Colonic mucosa (tissue), 4 donors: ENCODE data around the gene SPATA16. TPM values are rescaled to one million over a fixed set of nuclear protein-coding genes. Genes with fewer than 3 reads are reported as not detected.

Source experiments
- DNase-seq: peaks from one replicate; pipeline ENCODE4 v3.0.0-alpha.2; 2020
- H3K27ac ChIP-seq: fragments of 200-600 bp; one replicate; pipeline ENCODE4 v1.8.0; 2021
- H3K27me3 ChIP-seq: fragments of 200-600 bp; one replicate; pipeline ENCODE4 v1.8.0; 2021
- H3K36me3 ChIP-seq: fragments of 200-600 bp; one replicate; pipeline ENCODE4 v1.8.0; 2021
- H3K4me1 ChIP-seq: fragments of 200-600 bp; one replicate; pipeline ENCODE4 v1.8.0; 2021; ENCODE audit warnings: mild to moderate bottlenecking
- H3K4me3 ChIP-seq: fragments of 200-600 bp; one replicate; pipeline ENCODE4 v1.8.0; 2021
- H3K9ac ChIP-seq, 2 donors: one replicate each; pipeline ENCODE4 v1.7.0; 2013; ENCODE audit warnings: control low read depth in 2 of 2, low read depth in 2 of 2, low read length in 2 of 2
- H3K9me3 ChIP-seq: fragments of 200-600 bp; one replicate; pipeline ENCODE4 v1.8.0; 2021
- intact Hi-C: fragments of 100-400 bp; cut with DNase I; formaldehyde crosslinking; loops from one replicate; pipeline ENCODE4 v1.14.1; 2022
- total RNA-seq, 2 donors: library from RNA; stranded (reverse); fragmentation: NEBNext Ultra II Directional in 1 of 2; extraction: Animal tissue kit (Norgen Biotek cat#: 25700) in 1 of 2; gene quantifications; one replicate each; pipeline ENCODE4 v1.2.1, GENCODE V29; 2021
- TF ChIP-seq, protein P1 (sequence below): fragments of 200-600 bp; IDR thresholded peaks from one replicate; pipeline ENCODE4 v1.8.0; 2022; ENCODE audit warnings: antibody characterized with exemption, mild to moderate bottlenecking
- donor health status: healthy.
- donor health status: DM: no; HTN: no; CAD: no.
- donor health status: DM: no; HTN: no; CAD: no.

The SPATA16 gene
- total RNA-seq, 2 donors from 2014 or later, result not detected

DNA sequence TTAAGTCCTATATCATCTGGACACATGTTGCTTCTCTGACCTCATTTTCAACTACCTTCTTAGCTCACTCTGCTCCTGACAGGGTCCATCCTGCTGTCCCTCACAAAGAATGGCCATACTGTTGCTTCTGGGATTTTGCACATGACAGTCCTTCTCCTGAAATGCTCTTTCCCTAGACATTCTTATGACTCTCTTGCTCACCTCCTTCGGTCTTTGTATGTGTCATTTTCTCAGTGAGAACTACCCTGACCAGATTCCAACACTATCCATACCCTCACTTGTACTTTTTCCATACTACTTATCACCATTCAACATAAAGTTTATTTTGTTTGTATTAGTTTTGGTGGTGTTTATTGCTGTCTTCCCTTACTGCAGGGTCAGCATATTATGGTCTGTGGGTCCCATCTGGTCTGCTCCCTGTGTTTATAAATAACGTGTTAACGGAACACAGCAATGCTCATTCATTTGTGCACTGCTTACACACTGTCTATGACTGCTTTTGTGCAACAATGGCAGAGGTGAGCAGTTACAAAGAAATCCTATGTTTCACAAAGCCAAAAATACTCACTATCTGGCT, 159.5 kb downstream of the SPATA16 start:
- Histone ChIP-seq H3K4me3 (no peak overlapping the region), H3K27ac (no peak overlapping the region), H3K27me3 (no peaks in the 10 kb centered on the region), H3K9me3 (no peaks in the 10 kb centered on the region), H3K36me3 (no peaks in the 10 kb centered on the region), H3K9ac (no peak overlapping the region), H3K4me1 (no peaks in the 10 kb centered on the region)
- intact Hi-C loops, result no loop called here
- DNase-seq, result no peak
- TF ChIP-seq, protein P1, sequence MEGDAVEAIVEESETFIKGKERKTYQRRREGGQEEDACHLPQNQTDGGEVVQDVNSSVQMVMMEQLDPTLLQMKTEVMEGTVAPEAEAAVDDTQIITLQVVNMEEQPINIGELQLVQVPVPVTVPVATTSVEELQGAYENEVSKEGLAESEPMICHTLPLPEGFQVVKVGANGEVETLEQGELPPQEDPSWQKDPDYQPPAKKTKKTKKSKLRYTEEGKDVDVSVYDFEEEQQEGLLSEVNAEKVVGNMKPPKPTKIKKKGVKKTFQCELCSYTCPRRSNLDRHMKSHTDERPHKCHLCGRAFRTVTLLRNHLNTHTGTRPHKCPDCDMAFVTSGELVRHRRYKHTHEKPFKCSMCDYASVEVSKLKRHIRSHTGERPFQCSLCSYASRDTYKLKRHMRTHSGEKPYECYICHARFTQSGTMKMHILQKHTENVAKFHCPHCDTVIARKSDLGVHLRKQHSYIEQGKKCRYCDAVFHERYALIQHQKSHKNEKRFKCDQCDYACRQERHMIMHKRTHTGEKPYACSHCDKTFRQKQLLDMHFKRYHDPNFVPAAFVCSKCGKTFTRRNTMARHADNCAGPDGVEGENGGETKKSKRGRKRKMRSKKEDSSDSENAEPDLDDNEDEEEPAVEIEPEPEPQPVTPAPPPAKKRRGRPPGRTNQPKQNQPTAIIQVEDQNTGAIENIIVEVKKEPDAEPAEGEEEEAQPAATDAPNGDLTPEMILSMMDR, result no peak

DNA sequence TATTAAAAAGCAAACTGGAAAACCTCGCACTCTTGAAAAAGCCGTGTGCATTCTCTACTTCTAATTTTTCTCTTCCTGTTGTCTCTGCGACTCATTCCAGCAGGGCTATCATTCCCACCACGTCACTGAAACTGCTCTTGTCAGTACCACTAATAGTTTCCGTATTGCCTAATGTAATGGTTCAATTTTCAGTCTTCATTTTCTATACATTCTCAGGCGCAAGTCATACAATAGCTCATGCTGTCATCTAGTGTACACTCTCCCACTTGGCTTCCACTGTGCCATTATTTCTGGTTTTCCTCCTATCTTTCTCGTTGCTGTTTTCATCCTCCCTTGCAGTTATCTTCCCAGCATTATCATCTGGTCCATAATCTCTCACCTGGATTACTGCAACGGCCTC, 160.2 kb downstream of the SPATA16 start:
- no peak for DNase-seq
- intact Hi-C loops, result no loop called here
- TF ChIP-seq, protein P1, result no peak
- H3K9me3 ChIP-seq, result no peaks in the 10 kb centered on the region
- no peaks in the 10 kb centered on the region for H3K4me1 ChIP-seq
- H3K36me3 ChIP-seq, result no peaks in the 10 kb centered on the region
- H3K27me3 ChIP-seq, result no peaks in the 10 kb centered on the region
- no peak overlapping the region for H3K9ac ChIP-seq
- H3K27ac ChIP-seq, result no peak overlapping the region
- no peak overlapping the region for H3K4me3 ChIP-seq

DNA sequence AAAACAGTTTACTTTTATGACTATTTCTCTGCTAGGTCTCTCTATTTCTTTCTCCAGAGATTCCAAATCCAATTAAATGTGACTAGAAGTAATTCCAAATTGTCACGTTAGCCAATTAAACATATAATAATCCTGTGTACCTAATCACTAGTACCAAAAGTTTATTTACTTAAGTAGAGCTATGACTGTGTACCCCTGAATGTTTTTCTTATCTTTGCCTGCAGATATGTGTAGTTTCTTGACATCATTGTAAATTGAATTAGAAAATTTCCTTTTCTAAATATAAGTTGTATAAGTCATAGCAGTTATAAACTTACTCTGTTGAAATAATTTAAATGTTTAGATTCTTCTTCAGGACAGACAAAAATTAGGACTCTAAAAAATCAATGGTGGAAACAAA, 163.3 kb downstream of the SPATA16 start:
- H3K4me3 ChIP-seq, result no peak overlapping the region
- TF ChIP-seq, protein P1, result no peak
- intact Hi-C loops, result no loop called here

DNA sequence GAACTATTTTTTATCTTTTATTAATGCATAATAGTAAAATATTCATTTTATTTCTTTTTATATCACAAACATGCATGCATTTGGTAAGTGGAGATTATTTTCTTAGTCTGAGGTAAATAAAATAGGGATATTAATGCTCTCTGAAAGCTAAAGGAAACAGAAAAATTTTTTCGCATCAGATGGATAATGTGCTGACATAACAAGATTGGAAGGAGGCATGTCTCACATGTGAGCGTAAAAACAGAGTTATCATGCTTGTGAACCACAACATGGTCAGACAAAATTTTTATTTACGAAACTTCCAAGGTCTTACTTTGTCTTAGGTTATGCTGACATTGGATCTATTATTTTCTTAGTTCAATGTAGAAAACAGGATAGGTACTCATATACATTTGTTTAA, 166.1 kb downstream of the SPATA16 start:
- Histone ChIP-seq H3K27ac (no peak overlapping the region), H3K4me1 (no peaks in the 10 kb centered on the region), H3K4me3 (no peak overlapping the region), H3K36me3 (no peaks in the 10 kb centered on the region), H3K27me3 (no peaks in the 10 kb centered on the region), H3K9ac (no peak overlapping the region), H3K9me3 (no peaks in the 10 kb centered on the region)
- TF ChIP-seq, protein P1, result no peak
- intact Hi-C loops, result no loop called here
- no peak for DNase-seq

More for the DNA sequence above, 163.3 kb downstream of the SPATA16 start:
- Histone ChIP-seq H3K9me3 (no peaks in the 10 kb centered on the region), H3K4me1 (no peaks in the 10 kb centered on the region), H3K27me3 (no peaks in the 10 kb centered on the region), H3K9ac (no peak overlapping the region), H3K36me3 (no peaks in the 10 kb centered on the region), H3K27ac (no peak overlapping the region)
- DNase-seq, result no peak

DNA sequence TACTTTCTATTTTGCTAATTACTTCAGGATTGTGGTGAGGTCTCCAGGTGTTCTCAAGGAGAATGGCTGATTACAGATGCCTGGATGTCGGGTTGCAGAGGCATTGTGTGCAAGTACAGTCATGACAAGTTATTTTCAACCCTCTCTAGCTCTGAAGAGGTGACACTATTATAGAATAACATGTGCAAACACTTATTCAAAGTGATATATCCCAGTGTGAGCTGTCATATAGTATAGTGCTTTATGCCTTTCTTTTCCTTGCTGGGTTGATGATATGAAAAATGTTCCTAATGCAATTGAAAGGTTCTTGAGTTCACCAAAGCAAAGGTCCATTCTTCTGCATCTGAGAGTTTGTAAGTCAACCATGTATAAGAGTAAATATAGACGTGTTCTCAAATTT, 167.2 kb downstream of the SPATA16 start:
- Histone ChIP-seq H3K9me3 (no peaks in the 10 kb centered on the region), H3K27me3 (no peaks in the 10 kb centered on the region), H3K4me1 (no peaks in the 10 kb centered on the region), H3K4me3 (no peak overlapping the region), H3K9ac (no peak overlapping the region), H3K36me3 (no peaks in the 10 kb centered on the region), H3K27ac (no peak overlapping the region)
- TF ChIP-seq, protein P1, result no peak
- intact Hi-C loops, result no loop called here
- DNase-seq, result no peak
